HG02885 (cell line): Measurements from ENCODE around the gene IL31RA.

ENCODE experiments used
- ATAC-seq: cut with Tn5 transposase; IDR thresholded peaks from one replicate; pipeline ENCODE4 v1.9.1; 2021; ENCODE audit warnings: mild to moderate bottlenecking; ENCODE audit not compliant: unreplicated experiment, poor library complexity

The IL31RA gene

DNA sequence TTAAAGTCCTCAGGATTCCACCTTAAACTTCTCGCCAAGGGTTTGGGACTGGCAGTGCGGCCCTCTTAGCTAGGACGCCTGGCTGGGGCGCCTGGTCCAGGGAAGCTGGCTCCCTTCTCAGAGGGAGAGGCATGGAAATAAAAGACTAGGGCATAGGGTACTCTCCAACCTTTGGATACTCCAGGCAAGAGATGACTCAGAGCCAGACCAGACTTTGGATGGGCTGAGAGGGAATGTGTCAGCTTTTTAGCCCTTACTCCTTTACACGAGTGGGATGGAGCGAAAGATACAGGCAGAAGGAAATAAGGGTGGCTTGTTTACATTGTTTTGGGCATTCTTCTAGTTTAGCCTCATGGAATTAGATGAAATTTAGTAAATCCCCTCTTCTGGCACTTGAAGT lies 48.2 kb downstream of the IL31RA start:
- ATAC-seq: no peak

GRCh38 chr5:55900068-55900467 lies 48.9 kb downstream of the IL31RA start:
- no peak for ATAC-seq

GRCh38 chr5:55900776-55901175 lies 49.6 kb downstream of the IL31RA start:
- ATAC-seq: no peak

GRCh38 chr5:55902696-55903095 lies 51.5 kb downstream of the IL31RA start:
- no peak for ATAC-seq

DNA sequence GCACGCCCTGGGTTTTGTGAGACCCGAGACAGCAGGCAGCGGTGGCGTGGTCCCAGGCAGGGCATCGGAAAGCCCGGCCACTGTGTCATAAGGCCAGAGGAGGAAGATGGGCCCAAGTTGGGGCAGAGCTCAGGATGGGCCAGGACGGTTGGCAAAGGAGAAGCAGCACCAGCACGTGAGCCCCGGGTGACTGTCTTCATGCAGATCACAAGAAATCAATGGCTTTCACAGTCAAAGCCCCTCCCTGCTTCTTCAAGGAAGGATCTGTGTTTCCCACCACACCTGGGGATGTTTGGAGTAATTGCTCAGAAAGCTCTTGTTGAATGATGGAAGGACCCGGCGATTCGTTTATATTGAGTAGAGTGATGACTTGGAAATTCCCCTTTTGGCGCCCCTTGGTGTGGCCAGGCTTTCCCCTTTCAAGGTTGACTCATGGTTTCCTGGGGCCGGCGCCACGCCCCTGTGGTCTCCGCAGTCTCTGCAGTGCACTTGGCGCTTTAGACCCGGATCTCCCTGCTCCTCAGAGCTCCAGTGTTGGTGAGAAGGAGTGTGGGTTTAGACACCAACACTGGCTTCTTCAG lies 52.1 kb downstream of the IL31RA start:
- peak; percentile 93 for ATAC-seq

DNA sequence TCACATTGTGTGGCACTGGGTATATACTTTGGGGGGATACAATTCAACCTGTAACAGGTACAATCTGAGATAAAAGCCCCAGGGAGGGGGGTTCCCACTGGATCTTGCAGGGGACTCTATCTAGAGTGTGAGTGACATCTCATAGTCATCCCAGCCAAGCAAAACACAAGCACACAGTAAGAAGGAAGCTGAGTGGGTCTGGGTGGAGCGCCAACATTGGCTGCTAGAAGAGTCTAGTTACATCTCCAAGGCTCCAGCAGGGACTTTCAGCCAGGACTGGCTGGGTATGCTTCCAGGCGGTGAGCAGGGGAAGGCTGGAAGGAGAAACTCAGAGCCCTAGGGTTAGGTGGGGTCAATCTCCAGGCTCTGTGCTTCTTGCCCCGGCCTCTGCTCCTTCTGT lies 53.0 kb downstream of the IL31RA start:
- ATAC-seq: no peak

- ATAC-seq: no peak
Observed at GRCh38 chr5:55905251-55905650, 54.1 kb downstream of the IL31RA start.

GRCh38 chr5:55907927-55908326 lies 56.8 kb downstream of the IL31RA start:
- ATAC-seq: no peak

- no peak for ATAC-seq
Observed at GRCh38 chr5:55908804-55909203, 57.6 kb downstream of the IL31RA start.

GRCh38 chr5:55911784-55912653 lies 60.9 kb downstream of the IL31RA start:
- ATAC-seq: no peak

GRCh38 chr5:55913466-55914413 lies 62.6 kb downstream of the IL31RA start:
- ATAC-seq: no peak

- no peak for ATAC-seq
Observed at GRCh38 chr5:55914971-55915370, 63.8 kb downstream of the IL31RA start.

DNA sequence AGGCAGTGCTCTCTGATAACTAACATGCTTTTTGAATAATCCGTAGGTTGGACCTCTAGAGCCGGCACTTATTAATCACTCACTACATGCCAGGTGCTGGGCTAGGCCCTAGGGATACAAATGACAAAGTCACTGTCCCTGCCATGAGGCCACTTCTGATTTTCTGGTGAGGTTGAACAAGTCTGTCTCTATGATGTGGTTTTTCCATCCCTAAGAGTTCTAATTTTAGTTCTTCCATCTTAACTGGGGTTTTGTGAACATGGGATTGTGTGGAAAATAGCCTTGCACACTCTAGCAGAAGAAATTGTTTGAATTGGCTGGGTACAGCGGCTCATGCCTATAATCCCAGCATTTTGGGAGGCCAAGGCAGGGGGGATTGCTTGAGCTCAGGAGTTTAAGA lies 64.6 kb downstream of the IL31RA start:
- no peak for ATAC-seq

- ATAC-seq: no peak
Observed at GRCh38 chr5:55916986-55917385, 65.8 kb downstream of the IL31RA start.

GRCh38 chr5:55917402-55918086 lies 66.4 kb downstream of the IL31RA start:
- no peak for ATAC-seq

DNA sequence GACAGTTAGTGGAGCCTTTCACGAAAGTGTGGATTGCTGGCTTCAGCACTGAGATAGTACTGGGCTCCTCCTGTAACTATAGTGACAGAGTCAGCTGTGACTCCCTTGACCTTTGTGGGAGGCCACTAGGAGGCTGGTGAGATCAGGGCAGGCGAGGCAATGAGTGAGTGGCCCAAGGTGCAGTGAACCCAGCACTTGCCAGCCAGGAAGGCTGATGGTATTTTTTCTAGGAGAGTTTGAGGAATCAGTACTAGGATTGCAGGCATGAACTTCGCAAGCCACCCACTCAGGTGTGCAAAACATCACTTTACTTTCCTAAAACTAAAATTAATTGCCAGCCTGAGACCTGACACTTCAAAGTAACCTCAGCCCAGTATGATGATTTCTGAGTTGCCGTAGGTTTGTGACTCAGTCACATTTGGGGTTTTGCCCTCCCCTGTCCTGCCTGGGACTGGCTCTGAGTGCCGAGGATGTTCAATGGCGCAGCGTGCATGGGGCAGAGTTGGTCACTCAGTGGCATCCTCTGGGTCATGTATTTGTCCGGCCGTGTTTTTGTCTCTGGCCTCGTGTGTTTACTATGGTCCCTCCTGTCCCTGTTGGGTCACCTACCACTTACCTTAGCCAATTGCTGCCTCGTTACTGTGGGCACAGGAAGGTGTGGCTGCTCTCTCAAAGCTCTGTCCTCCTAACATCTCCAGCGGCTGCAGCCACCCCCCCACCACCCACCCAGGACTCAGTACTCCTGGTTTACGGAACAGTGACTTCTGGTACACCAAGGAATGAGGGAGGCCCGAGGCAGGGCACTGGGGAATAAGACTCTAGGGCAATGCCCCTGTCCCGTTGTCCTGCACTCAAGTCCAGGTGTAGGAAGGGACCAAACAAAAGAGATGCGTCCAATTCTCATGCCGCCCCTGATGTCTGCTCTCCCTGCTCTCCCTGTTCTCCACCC lies 67.2 kb downstream of the IL31RA start:
- no peak for ATAC-seq

GRCh38 chr5:55919625-55920024 lies 68.5 kb downstream of the IL31RA start:
- ATAC-seq: no peak

DNA sequence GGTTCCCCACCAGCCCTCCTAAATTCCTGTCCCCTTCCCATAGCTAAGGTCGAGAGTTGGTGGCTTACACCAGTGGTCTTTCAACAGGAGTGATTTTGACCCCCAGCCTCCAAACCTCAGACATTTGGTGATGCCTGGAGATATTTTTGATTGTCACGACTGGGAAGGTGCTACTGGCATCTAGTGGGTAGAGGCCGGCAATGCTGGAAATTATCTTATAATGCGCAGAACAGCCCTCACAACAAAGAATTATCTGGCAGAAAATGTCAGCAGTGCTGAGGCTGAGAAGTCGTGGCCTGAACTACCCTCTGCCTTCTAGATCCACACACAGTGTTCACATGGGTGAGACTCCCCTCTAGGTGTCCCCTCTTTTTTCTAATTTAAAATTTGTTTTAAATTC lies 69.6 kb downstream of the IL31RA start:
- no peak for ATAC-seq

GRCh38 chr5:55921617-55922016 lies 70.5 kb downstream of the IL31RA start:
- no peak for ATAC-seq
